CD4-positive, alpha-beta T cell treated with Interferon alpha-2 for 1 hour (primary cell): ENCODE results near the gene HACL1.
"Not testable (repeated sequence)": the region's sequence is repeated elsewhere in the genome, so short reads cannot be mapped to it uniquely, and the experiment has no call there.

Source experiments
- DNase-seq, 2 donors: peaks; one replicate each; pipeline ENCODE4 v3.0.0-alpha.2; 2020 to 2022

HACL1 gene

GRCh38 chr3:15578289-15578867, 23.0 kb downstream of the HACL1 start:
- no peak for DNase-seq

GRCh38 chr3:15576475-15576874, 24.9 kb downstream of the HACL1 start:
- DNase-seq, result no peak

DNA sequence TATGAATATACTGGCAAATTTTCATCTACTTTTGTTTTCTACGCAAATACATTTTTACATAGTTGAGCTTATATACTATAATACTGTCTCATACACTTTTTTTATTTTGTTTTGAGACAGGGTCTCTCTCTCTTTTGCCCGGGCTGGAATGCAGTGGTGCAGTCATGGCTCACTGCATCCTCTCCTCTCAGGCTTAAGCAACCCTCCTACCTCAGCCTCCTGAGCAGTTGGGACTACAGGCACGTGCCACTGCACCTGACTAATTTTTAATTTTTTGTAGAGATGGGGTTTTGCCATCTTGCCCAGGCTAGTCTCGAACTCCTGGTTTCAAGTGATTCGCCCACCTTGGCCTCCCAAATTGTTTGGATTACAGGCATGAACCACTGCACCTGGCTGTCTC, 25.9 kb downstream of the HACL1 start:
- no peak for DNase-seq

DNA sequence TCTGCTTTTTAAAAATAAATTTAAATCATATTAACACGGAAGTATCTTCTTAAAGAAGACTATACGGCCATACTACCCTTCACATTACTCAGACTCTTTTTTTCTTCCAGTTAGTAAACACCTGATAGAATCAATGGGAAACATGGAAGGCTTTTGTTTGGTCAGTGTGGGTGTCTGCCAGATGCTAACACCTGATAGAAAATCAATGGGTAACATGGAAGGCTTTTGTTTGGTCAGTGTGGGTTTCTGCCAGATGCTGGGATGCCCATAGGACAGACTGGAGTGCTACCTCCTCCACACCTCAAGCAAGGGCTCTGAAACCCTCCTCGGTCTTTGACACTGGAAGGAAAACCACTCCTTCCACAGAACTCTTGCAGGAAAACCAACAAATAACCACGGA, 29.2 kb downstream of the HACL1 start:
- no peak for DNase-seq

DNA sequence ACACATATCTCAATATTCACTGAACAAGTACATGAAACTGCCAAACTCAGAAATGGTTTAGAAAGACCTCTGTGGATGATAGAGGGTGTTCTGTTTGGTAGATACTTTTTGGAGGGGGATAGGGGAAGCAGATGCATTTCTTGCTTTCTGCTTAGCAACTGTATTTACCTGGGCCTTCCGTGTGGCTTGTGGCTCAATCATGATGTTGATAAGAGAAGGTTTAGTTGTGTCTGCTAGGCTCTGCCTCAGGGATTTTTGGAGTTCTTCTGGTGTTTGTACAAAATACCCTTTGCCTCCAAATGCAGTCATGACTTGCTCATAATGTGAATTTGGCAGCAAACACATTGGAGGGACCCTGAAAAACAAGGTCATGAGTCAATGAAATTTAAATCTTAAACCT, 38.2 kb downstream of the HACL1 start:
- no peak for DNase-seq

- DNase-seq, result no peak
These were observed 38.8 kb downstream of the HACL1 start for GRCh38 chr3:15562560-15562959.

- DNase-seq, result no peak
These were observed 42.8 kb downstream of the HACL1 start for GRCh38 chr3:15558581-15558980.

DNA sequence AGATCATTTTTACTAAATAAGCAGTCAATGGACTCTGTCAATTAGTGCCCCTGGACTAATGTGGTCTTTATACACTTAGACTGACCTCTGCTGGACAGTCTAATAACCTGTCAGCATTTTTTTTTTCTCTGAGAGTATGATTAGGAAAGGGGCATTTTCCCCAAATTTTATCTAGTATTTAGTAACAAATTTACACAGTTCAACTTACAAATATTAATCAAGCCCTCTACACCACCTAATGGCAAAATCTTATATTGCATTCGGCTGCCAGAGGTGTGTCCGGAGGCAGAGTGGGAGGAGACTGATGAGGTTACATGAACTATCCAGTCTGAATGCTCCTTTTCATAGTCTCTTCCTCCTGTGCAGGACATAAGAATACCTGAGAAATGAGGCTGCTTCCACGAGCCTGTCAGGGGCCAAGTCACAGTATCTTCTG, 43.8 kb downstream of the HACL1 start:
- peak; percentile 81 to 89 for DNase-seq

GRCh38 chr3:15556512-15556911, 44.9 kb downstream of the HACL1 start:
- peak; percentile 45 to 71 for DNase-seq

GRCh38 chr3:15553749-15554148, 47.6 kb downstream of the HACL1 start:
- no peak for DNase-seq

DNA sequence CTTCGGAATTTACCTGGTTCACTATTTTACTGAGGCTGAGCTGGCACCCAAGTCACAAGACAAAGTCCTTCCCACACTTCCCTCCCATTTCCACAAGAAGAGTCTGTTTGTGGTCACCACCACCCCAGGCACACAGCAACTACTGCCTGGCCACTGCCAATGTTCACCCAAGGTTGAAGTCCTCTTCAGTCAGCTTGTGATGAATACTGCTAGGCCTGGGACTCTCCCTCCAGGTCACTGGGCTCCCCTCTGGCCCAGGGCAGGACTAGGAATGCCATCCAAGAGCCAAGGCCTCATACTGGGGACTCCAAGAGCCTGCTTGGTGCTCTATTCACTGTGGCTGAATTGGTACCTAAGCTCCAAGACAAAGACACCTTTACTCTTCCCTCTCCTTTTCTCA, 49.5 kb downstream of the HACL1 start:
- no peak for DNase-seq

- DNase-seq, result no peak
These were observed 51.5 kb downstream of the HACL1 start for GRCh38 chr3:15549846-15550245.

DNA sequence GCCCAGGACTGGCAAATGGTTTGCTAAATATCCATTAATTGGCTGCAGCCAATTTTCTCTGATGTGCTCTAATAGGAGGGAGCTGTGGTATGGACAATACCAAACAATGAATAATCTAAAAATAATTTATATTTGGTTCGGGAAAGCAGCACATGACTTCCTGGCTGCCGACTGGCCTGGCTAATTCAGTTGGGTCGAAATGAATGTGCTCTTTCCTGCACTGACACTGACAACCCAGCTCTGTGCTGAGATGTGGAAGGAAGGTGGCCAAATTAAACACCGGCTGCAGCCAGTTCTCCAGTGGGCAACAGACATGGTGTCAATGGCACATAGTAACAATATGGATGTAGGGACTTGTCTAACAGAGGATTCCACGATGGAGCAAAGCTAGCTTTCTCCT, 58.8 kb downstream of the HACL1 start:
- no peak for DNase-seq

GRCh38 chr3:15541371-15541770, 60.0 kb downstream of the HACL1 start:
- no peak for DNase-seq

DNA sequence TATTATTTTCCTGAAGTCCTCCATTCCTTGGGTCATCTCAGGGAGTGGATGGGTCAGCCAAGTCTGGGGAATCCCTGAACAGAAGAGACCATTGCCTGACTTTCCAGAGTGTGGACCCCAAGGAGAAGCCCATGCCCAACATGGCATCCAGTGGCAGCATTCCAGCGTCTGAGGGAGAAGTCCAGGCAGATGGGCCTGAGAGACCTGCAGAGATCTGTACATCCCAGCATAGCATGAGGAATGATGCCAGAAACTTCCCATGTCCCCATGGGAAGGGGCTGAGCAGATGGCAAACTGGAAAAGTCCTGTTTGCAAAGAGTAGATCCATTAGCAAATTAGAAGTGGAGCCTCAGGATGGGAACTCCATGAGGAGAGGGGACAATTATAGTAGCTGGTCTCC, 62.3 kb downstream of the HACL1 start:
- DNase-seq, result no peak

GRCh38 chr3:15538345-15538744, 63.0 kb downstream of the HACL1 start:
- no peak for DNase-seq

GRCh38 chr3:15536856-15537255, 64.5 kb downstream of the HACL1 start:
- DNase-seq, result peak in 1 of 2 donors; percentile 41

DNA sequence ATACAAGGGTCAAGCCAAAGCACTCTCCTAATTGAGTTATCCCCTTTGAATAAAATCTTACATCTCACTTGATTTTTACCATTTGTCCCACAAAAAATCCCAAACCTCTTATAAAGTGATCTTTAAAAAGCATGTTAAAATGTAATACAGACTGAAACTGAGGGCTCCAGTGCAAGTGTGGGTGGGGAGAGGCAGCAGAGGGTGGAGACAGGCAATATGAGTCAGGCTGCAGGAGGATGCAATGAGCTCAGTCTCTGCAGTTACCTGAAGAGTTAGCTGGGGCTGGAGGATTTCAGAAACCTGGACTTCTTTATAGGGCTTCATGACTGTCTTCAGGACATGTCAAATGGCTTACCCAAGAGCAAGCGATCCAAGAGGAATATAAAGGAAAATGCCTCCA, 65.6 kb downstream of the HACL1 start:
- peak in 1 of 2 donors; percentile 38 for DNase-seq

DNA sequence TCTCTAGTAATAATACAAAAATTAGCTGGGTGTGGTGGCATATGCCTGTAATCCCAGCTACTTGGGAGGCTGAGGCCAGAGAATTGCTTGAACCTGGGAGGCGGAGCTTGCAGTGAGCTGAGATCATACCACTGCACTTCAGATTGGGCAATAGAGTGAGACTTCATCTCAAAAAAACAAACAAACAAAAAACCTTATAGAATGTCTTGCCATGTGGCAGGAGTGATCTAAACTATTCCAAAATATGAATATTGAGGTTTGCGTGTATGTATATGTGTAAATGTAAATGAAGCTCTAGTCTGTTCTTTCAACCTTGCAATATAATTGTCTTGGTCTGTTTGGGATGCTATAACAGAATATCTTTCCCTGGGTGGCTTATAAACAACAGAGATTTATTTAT, 68.8 kb downstream of the HACL1 start:
- not testable (repeated sequence) for DNase-seq

GRCh38 chr3:15531346-15531745, 70.0 kb downstream of the HACL1 start:
- no peak for DNase-seq

DNA sequence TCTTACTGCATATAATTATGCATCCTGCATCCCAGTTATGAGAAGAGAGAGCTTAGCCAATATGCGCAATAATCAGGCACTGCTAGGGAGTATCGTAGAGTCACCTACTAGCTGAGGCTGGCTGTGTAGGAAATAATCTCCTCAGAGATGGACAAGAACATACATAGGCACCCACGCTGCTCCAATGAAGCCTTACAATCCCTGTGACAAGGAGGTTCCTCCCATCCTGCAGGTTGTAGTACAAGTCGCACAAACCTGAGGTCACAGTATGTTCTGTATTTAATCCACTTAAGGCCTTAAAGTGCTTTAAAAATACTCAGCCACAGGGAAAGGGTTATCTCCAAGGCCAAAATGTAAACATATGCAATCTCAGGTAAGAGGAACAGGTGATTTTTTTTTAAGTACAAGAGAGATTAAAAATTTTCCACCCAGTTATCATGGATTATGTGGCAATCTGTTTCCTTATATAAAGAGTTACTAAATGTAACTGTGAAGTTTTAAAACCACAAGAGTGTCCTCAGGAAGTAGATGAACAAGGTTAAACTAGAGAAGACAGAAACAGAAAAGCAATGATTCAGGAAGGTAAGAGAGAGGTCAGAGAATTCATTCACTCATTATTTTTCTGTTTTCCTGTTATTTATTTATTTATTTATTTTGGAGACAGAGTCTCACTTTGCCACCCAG, 72.4 kb downstream of the HACL1 start:
- peak in 1 of 2 donors; percentile 24 for DNase-seq

DNA sequence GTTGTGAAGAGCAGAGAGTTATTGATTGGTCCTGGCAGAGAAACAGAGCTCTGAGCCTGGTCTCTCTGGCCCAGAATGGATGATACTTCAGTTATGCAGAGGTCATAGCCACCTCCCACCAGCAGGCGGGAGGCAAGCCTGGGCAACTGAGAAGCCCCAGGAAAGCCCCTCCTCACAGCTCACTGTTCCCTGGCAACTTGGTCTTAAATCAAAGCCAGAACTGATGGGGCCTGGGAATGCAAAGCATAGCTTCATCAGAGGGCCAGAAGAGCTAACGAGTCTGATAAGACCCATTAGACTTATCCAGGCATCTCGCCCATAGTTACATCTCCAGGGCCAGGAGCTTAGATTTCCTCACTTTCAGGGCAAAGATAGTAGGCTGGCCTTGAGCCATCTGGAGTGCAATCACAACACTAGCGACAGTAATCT, 74.3 kb downstream of the HACL1 start:
- DNase-seq, result no peak

DNA sequence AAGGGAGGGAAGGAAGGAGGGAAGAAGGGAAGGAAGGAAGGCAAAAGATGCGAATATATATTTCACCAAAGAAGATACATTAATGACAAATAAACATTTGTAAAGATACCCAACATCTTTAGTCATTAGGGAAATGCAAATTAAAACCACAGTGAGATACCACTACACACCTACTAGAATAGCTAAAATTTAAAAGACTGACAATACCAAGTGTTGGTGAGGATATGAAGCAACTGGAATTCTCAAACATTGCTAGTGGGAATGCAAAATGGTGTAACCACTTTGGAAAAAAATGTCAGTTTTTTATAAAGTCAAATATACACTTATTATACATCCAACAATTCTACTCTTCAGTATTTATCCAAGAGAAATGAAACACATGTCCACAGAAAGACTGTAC, 75.6 kb downstream of the HACL1 start:
- no peak for DNase-seq

- DNase-seq, result no peak
These were observed 77.5 kb downstream of the HACL1 start for GRCh38 chr3:15523660-15524417.
